Liver (tissue), 9 donors: ENCODE measurements around the gene CDC45. TPM values are rescaled to one million over a fixed set of nuclear protein-coding genes. Genes with fewer than 3 reads are reported as not detected.

Experiments
- DNase-seq: peaks from one replicate; pipeline ENCODE4 v3.0.0-alpha.2; 2017; ENCODE audit warnings: low spot score
- H3K27ac ChIP-seq, 2 donors: one replicate each; pipeline ENCODE4 v1.7.0; 2013; ENCODE audit warnings: inconsistent platforms in 2 of 2, low read length in 2 of 2, control low read depth in 1 of 2, low read depth in 1 of 2, mild to moderate bottlenecking in 1 of 2
- H3K27me3 ChIP-seq, 4 donors: one replicate each; pipeline versions ENCODE4 v1.6.1 to v1.7.0; 2013; ENCODE audit warnings: low read length in 3 of 4, inconsistent platforms in 1 of 4, mild to moderate bottlenecking in 1 of 4, moderate library complexity in 1 of 4; ENCODE audit not compliant: control insufficient read depth in 4 of 4, insufficient read depth in 4 of 4
- H3K36me3 ChIP-seq, 4 donors: one replicate each; pipeline versions ENCODE4 v1.6.1 to v1.7.0; 2013; ENCODE audit warnings: low read length in 3 of 4, mild to moderate bottlenecking in 3 of 4, low read depth in 1 of 4, moderate library complexity in 1 of 4; ENCODE audit not compliant: control insufficient read depth in 4 of 4, insufficient read depth in 3 of 4
- H3K4me1 ChIP-seq, 4 donors: one replicate each; pipeline versions ENCODE4 v1.6.1 to v1.7.0; 2013; ENCODE audit warnings: low read length in 3 of 4, mild to moderate bottlenecking in 3 of 4, moderate library complexity in 1 of 4; ENCODE audit not compliant: control insufficient read depth in 4 of 4, insufficient read depth in 4 of 4
- H3K4me3 ChIP-seq, 3 donors: one replicate each; pipeline versions ENCODE4 v1.6.1 to v1.7.0; 2013; ENCODE audit warnings: low read length in 3 of 3, control low read depth in 1 of 3, low read depth in 1 of 3, mild to moderate bottlenecking in 1 of 3
- H3K9ac ChIP-seq, 2 donors: one replicate each; pipeline ENCODE4 v1.7.0; 2013; ENCODE audit warnings: low read length in 2 of 2, mild to moderate bottlenecking in 2 of 2, moderate library complexity in 2 of 2, control low read depth in 1 of 2, low read depth in 1 of 2
- H3K9me3 ChIP-seq, 4 donors: one replicate each; pipeline versions ENCODE4 v1.6.1 to v1.7.0; 2013; ENCODE audit warnings: low read length in 3 of 4; ENCODE audit not compliant: control insufficient read depth in 4 of 4
- ATF3 ChIP-seq: IDR thresholded peaks from 2 replicates; pipeline ENCODE4 v1.6.1; 2016; ENCODE audit warnings: antibody characterized with exemption
- CTCF ChIP-seq: fragments of 150-350 bp; IDR thresholded peaks from 2 replicates; pipeline ENCODE4 v1.5.1; 2017; ENCODE audit warnings: improper control_type of control experiment, low read depth, low read length; ENCODE audit not compliant: missing input control
- FOXA1 ChIP-seq: IDR thresholded peaks from 2 replicates; pipeline ENCODE4 v1.6.1; 2016; ENCODE audit warnings: antibody characterized with exemption
- FOXA2 ChIP-seq: IDR thresholded peaks from 2 replicates; pipeline ENCODE4 v1.6.1; 2016; ENCODE audit warnings: antibody characterized with exemption
- GABPA ChIP-seq, 2 donors: IDR thresholded peaks in 1 of 2; conservative IDR thresholded peaks in 1 of 2; 2 replicates each; pipeline ENCODE4 v1.6.1; 2016; ENCODE audit warnings: antibody characterized with exemption in 2 of 2, mild to moderate bottlenecking in 1 of 2, moderate library complexity in 1 of 2
- HNF4A ChIP-seq, 2 donors: conservative IDR thresholded peaks; 2 replicates each; pipeline ENCODE4 v1.6.1; 2016; ENCODE audit warnings: antibody characterized with exemption in 2 of 2, mild to moderate bottlenecking in 2 of 2
- JUND ChIP-seq, 2 donors: IDR thresholded peaks; 2 replicates each; pipeline ENCODE4 v1.6.1; 2016; ENCODE audit warnings: antibody characterized with exemption in 2 of 2
- MAX ChIP-seq: IDR thresholded peaks from 2 replicates; pipeline ENCODE4 v1.6.1; 2016; ENCODE audit warnings: antibody characterized with exemption
- NR2F2 ChIP-seq: IDR thresholded peaks from 2 replicates; pipeline ENCODE4 v1.6.1; 2016; ENCODE audit warnings: antibody characterized with exemption
- RAD21 ChIP-seq, 2 donors: IDR thresholded peaks; 2 replicates each; pipeline ENCODE4 v1.6.1; 2016; ENCODE audit warnings: antibody characterized with exemption in 2 of 2, mild to moderate bottlenecking in 2 of 2
- REST ChIP-seq: IDR thresholded peaks from 2 replicates; pipeline ENCODE4 v1.6.1; 2016; ENCODE audit warnings: antibody characterized with exemption, mild to moderate bottlenecking
- RXRA ChIP-seq, 2 donors: IDR thresholded peaks; 2 replicates each; pipeline ENCODE4 v1.6.1; 2017 to 2018; ENCODE audit warnings: antibody characterized with exemption in 2 of 2, mild to moderate bottlenecking in 1 of 2
- SP1 ChIP-seq: IDR thresholded peaks from 2 replicates; pipeline ENCODE4 v1.6.1; 2018; ENCODE audit warnings: antibody characterized with exemption, mild to moderate bottlenecking
- TAF1 ChIP-seq: conservative IDR thresholded peaks from 2 replicates; pipeline ENCODE4 v1.6.1; 2016; ENCODE audit warnings: antibody characterized with exemption, mild to moderate bottlenecking
- YY1 ChIP-seq: IDR thresholded peaks from 2 replicates; pipeline ENCODE4 v1.6.1; 2016; ENCODE audit warnings: antibody characterized with exemption, mild to moderate bottlenecking
- ZBTB33 ChIP-seq: IDR thresholded peaks from 2 replicates; pipeline ENCODE4 v1.6.1; 2016; ENCODE audit warnings: antibody characterized with exemption
- WGBS: extraction: QIAGEN DNeasy Blood & Tissue Kit; methylation state at CpG from one replicate; pipeline ENCODE4 v1.1.7; 2013; 5-methylcytosine and 5-hydroxymethylcytosine counted together
- polyA plus RNA-seq, 2 donors: library from polyadenylated mRNA; stranded (reverse) in 1 of 2; unstranded in 1 of 2; fragments of 200-250 nt in 1 of 2; fragments of >200 nt in 1 of 2; fragmentation: Nextera tagmentation in 1 of 2; extraction: Ambion mirVana in 1 of 2; gene quantifications; one replicate each; pipeline versions ENCODE4 v1.2.1 to v1.2.3, GENCODE V29; 2013 to 2015
- total RNA-seq, 2 donors: library from RNA; depleted of rRNA; stranded (reverse); fragments of >200 nt; gene quantifications; one replicate each; pipeline ENCODE4 v1.2.3, GENCODE V29; 2014
- donor health status: healthy.
- donor health status: healthy.
- donor health status: healthy.
- donor health status: healthy.
- donor health status: healthy.

Gene CDC45
- total and polyA plus RNA-seq, 4 donors: 0.33 to 15.5 (median 0.94) TPM

- H3K27me3 ChIP-seq: no peaks in the 10 kb centered on the region
- no peak overlapping the region for H3K27ac ChIP-seq
- H3K36me3 ChIP-seq: peaks cover 4 to 71% (median 58%) of the 10 kb centered on the region in 4 donors
- no peak overlapping the region for H3K9ac ChIP-seq
- TF ChIP-seq NR2F2 (no peak), ZBTB33 (no peak), RXRA (IDR thresholded peaks at IDR 0.05) (no peak), MAX (no peak), YY1 (no peak), RAD21 (IDR thresholded peaks at IDR 0.05) (no peak), FOXA1 (no peak), CTCF (no peak), ATF3 (no peak), GABPA (IDR thresholded peaks at IDR 0.05 in 1 of 2, conservative IDR thresholded peaks at IDR 0.05 in 1 of 2) (no peak), FOXA2 (no peak), TAF1 (no peak), SP1 (no peak), JUND (IDR thresholded peaks at IDR 0.05) (no peak)
- no peak for DNase-seq
- no peaks in the 10 kb centered on the region for H3K9me3 ChIP-seq
- no peaks in the 10 kb centered on the region for H3K4me1 ChIP-seq
- over 99% methylated on average over 2 of the region's 2 CpGs for WGBS
- no peak overlapping the region for H3K4me3 ChIP-seq
Observed at GRCh38 chr22:19455033-19455432, 24.7 kb upstream of the CDC45 start.

- H3K9me3 ChIP-seq: no peaks in the 10 kb centered on the region
- no peak for TF ChIP-seq REST
- no peak for TF ChIP-seq HNF4A (conservative IDR thresholded peaks at IDR 0.05)
- TF ChIP-seq MAX: no peak
- TF ChIP-seq GABPA (IDR thresholded peaks at IDR 0.05 in 1 of 2, conservative IDR thresholded peaks at IDR 0.05 in 1 of 2): no peak
- no peak for TF ChIP-seq ATF3
- no peaks in the 10 kb centered on the region for H3K4me1 ChIP-seq
- H3K36me3 ChIP-seq: peaks cover 4 to 71% (median 58%) of the 10 kb centered on the region in 4 donors
- 69% methylated on average over 4 of the region's 4 CpGs for WGBS
- no peak for DNase-seq
- H3K4me3 ChIP-seq: no peak overlapping the region
- no peaks in the 10 kb centered on the region for H3K27me3 ChIP-seq
- H3K27ac ChIP-seq: no peak overlapping the region
- no peak overlapping the region for H3K9ac ChIP-seq
Observed at GRCh38 chr22:19455585-19456370, 23.9 kb upstream of the CDC45 start.
